GM15510 (cell line): ENCODE results near the gene TM4SF1.

Experiments
- POLR2A ChIP-seq: IDR thresholded peaks from 3 replicates; pipeline ENCODE4 v1.6.1; 2011; ENCODE audit warnings: borderline replicate concordance; ENCODE audit not compliant: insufficient read length; ENCODE audit errors: extremely low read depth

TM4SF1 gene

GRCh38 chr3:149385617-149386298, 8.3 kb upstream of the TM4SF1 start:
- TF ChIP-seq POLR2A = no peak

DNA sequence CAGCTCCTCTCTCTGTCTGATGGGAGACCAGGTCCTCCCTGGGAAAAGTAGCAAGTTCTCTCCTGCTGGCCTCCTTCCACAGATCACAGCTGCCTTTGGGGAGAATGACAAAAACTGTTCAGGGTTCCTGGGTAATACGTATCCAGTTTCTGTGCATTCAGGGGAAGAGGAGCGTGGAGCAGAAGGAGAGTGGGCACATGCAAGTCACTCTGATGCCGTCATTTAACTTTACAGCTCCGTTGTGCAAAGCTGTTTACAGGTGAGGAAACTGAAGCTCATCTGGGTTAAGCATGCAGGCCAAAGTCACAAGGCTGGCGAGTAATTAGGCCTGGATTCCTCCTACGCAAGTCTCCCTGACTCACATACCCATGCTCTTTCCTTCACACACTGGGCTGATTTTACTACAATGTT, 7.5 kb upstream of the TM4SF1 start:
- no peak for TF ChIP-seq POLR2A

- no peak for TF ChIP-seq POLR2A
Observed at GRCh38 chr3:149384167-149384566, 6.7 kb upstream of the TM4SF1 start.

GRCh38 chr3:149383703-149384102, 6.3 kb upstream of the TM4SF1 start:
- TF ChIP-seq POLR2A = no peak

GRCh38 chr3:149382518-149382917, 5.1 kb upstream of the TM4SF1 start:
- TF ChIP-seq POLR2A = no peak

DNA sequence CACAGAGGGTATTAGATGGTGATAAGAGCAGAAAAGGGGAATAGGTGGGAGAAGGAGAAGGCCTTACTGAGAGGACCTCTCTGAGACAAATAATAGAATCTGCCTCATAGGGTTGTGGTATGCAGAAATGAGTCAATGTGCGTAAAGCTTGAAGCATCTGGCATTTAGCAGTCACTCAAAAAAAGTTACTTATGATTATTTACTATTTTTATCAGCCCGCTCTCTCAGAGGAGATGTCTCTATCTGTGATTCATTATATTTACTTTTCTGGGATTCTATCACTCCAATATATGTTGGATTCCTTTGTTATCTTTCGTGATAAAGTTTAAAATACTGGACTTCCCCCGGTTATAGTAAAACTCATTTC, 4.6 kb upstream of the TM4SF1 start:
- TF ChIP-seq POLR2A = no peak

- TF ChIP-seq POLR2A = no peak
Observed at GRCh38 chr3:149381173-149382100, 4.0 kb upstream of the TM4SF1 start.

DNA sequence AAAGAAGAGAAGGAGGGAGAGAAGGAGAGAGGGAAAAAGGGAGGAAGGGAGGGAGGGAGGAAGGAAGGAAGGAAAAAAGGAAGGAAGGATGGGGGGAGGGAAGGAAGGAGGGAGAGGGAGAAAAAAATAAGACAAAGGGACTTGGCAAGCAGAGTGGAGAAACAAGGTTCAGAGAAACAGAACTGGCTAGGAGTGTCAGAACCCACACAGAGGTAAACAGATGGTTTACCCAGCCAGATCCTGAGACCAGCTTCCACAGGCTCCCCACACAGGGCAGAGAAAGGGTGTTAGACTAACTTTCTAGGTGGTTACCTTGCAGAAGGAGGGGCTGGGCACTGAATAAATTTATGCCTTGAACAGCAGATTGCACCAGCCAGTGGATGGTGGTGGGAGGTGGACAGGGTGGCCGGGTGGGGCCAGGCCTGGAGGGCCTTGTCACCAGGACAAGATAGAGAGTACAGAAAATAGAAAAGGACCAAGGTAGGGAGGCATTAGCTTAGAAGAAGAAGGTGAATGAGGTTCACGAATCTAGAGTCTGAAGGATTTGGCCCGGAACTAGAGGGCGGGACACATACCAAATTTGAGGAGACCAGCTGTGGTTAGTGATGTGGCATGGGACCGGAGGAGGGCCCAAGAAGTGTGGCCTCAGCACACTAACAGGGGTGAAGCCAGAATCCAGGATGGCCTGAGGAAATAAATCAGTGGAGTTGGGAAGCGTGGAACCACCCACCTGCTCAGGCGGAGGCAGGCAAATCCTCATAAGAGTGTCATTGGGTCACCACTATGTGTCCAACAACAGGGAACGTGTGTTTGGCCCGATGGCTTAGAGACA, 1.2 kb upstream of the TM4SF1 start:
- no peak for TF ChIP-seq POLR2A

- no peak for TF ChIP-seq POLR2A
Observed at GRCh38 chr3:149376718-149377407, 586 bp downstream of the TM4SF1 start.

DNA sequence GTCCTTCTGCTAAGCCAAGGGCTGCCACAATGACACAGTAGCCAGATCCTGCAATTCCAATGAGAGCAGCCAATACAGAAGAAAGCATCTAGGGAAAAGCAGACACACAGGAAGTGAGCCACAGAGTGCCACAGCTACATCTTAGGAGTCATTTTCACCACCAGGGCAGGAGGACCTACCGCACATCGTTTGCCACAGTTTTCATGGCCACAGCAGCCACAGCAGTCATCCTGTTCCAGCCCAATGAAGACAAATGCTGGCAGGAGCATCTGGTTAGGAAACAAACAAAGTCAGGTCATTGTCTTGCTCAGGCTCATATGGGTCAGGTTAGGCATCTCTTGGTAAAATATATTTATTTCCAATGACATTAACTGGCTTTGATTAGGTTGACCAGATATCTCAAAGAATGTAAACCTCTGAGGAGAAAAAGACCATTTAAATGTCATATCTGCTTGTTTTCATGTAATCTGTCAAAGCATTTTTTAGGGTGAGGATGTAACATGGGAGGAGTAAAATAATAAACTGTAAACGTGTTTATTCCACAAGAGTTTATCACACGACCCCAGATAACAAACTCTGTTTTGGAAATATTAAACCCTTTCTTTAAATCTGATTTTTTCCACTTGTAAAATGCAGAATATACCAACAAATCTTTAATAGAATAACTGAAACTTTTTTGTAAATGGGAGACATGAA, 1.8 kb downstream of the TM4SF1 start:
- TF ChIP-seq POLR2A = no peak

GRCh38 chr3:149374793-149375500, 2.5 kb downstream of the TM4SF1 start:
- no peak for TF ChIP-seq POLR2A

GRCh38 chr3:149374391-149374790, 3.1 kb downstream of the TM4SF1 start:
- no peak for TF ChIP-seq POLR2A

- TF ChIP-seq POLR2A = no peak
Observed at GRCh38 chr3:149373235-149374125, 4.0 kb downstream of the TM4SF1 start.

GRCh38 chr3:149371723-149372114, 5.7 kb downstream of the TM4SF1 start:
- no peak for TF ChIP-seq POLR2A
